HepG2 (cell line): ENCODE results near the gene NOG. TPM values are rescaled to one million over a fixed set of nuclear protein-coding genes. Genes with fewer than 3 reads are reported as not detected.

ENCODE experiments used
- ATAC-seq: fragments of 200-7000 bp; cut with Tn5 transposase; 3 replicates; pipeline ENCODE4 v1.9.1; 2020; ENCODE audit warnings: mild to moderate bottlenecking, moderate library complexity
- BruUV-seq: library from RNA; stranded (reverse); fragments of 400-500 nt; replicated peaks from 2 replicates; lab custom pipeline; 2021; lab: Mats Ljungman, UMichigan
- CTCF ChIA-PET: fragments of 300-600 bp; formaldehyde crosslinking; extraction: SDS; loops from one replicate; lab custom pipeline; 2021; ENCODE audit warnings: low total read pairs, inconsistent platforms, low intra/inter-chr PET ratio; lab: Yijun Ruan, JAX
- POLR2A ChIA-PET: fragments of 350-600 bp; sonication (Branson Sonifier 250); formaldehyde crosslinking; loops from one replicate; lab custom pipeline; 2020; ENCODE audit warnings: antibody characterized with exemption, inconsistent platforms; lab: Yijun Ruan, JAX
- DNase-seq: peaks from one replicate; pipeline ENCODE4 v3.0.0-alpha.2; 2015; ENCODE audit warnings: low spot score
- FAIRE-seq: peaks from 3 replicates; lab custom pipeline; 2011; peaks lifted over from hg19 to GRCh38; lab: Jason Lieb, UNC
- H2AFZ ChIP-seq: one replicate; pipeline ENCODE4 v1.6.1; 2011; ENCODE audit warnings: low read length, inconsistent platforms
- H3K27ac ChIP-seq: fragments of 300-600 bp; 3 replicates; pipeline ENCODE4 v1.8.0; 2011; ENCODE audit warnings: mixed run types, mild to moderate bottlenecking, mixed read lengths, low read length, inconsistent platforms; ENCODE audit not compliant: insufficient read depth; ENCODE audit errors: extremely low read length
- H3K27me3 ChIP-seq, 2 experiments: fragments of 200-600 bp in 1 of 2; 2 replicates in 1 of 2; 3 replicates in 1 of 2; pipeline versions ENCODE4 v1.6.0 to v1.8.0; 2011; ENCODE audit warnings: low read length in 2 of 2, mild to moderate bottlenecking in 2 of 2, moderate library complexity in 2 of 2, inconsistent platforms in 1 of 2; ENCODE audit not compliant: insufficient read depth in 2 of 2, control insufficient read depth in 1 of 2
- H3K36me3 ChIP-seq, 2 experiments: fragments of 200-600 bp in 1 of 2; replicated peaks in 1 of 2; 2 replicates in 1 of 2; 3 replicates in 1 of 2; pipeline versions ENCODE4 v1.5.1 to v1.8.0; 2011; ENCODE audit warnings: low read length in 2 of 2, inconsistent platforms in 1 of 2; ENCODE audit not compliant: insufficient read depth in 2 of 2, control insufficient read depth in 1 of 2
- H3K4me1 ChIP-seq: 2 replicates; pipeline ENCODE4 v1.5.1; 2012; ENCODE audit warnings: low read length, inconsistent platforms; ENCODE audit not compliant: insufficient read depth
- H3K4me2 ChIP-seq: 2 replicates; pipeline ENCODE4 v1.6.0; 2011; ENCODE audit warnings: low read depth, low read length, inconsistent platforms
- H3K4me3 ChIP-seq, 3 experiments: fragments of 200-600 bp in 1 of 3; sonication (generic), shearing (Covaris generic) in 1 of 3; replicated peaks in 1 of 3; 2 replicates each; pipeline ENCODE4 v1.5.1; 2011 to 2016; ENCODE audit warnings: low read length in 3 of 3, inconsistent platforms in 2 of 3, low read depth in 2 of 3, mild to moderate bottlenecking in 2 of 3, control low read depth in 1 of 3, mixed read lengths in 1 of 3; ENCODE audit not compliant: insufficient read depth in 1 of 3
- H3K79me2 ChIP-seq: one replicate; pipeline ENCODE4 v1.6.1; 2011; ENCODE audit warnings: low read length, inconsistent platforms; ENCODE audit not compliant: insufficient read depth
- H3K9ac ChIP-seq: 2 replicates; pipeline ENCODE4 v1.6.0; 2011; ENCODE audit warnings: mild to moderate bottlenecking, low read depth, low read length, inconsistent platforms; ENCODE audit not compliant: insufficient read depth
- H3K9me3 ChIP-seq: 2 replicates; pipeline ENCODE4 v1.5.1; 2012; ENCODE audit warnings: mild to moderate bottlenecking, low read length
- H4K20me1 ChIP-seq: 2 replicates; pipeline ENCODE4 v1.6.0; 2011; ENCODE audit warnings: inconsistent platforms, mild to moderate bottlenecking, low read length, moderate library complexity; ENCODE audit not compliant: insufficient read depth
- AHR ChIP-seq: IDR thresholded peaks from 2 replicates; pipeline ENCODE4 v1.6.1; 2018; ENCODE audit warnings: missing genetic modification reagents, missing compliant biosample characterization
- CREM ChIP-seq, 2 experiments: sonication (generic) in 1 of 2; formaldehyde crosslinking in 1 of 2; IDR thresholded peaks; 2 replicates each; pipeline versions ENCODE4 v1.4.0 to v1.6.1; 2016 to 2020; ENCODE audit warnings: antibody characterized with exemption in 1 of 2, mild to moderate bottlenecking in 1 of 2, missing genetic modification reagents in 1 of 2
- FLYWCH1 ChIP-seq: sonication (generic); formaldehyde crosslinking; IDR thresholded peaks from 2 replicates; pipeline ENCODE4 v1.8.1; 2023; ENCODE audit warnings: mild to moderate bottlenecking, missing genetic modification reagents
- LRRFIP1 ChIP-seq: sonication (generic); formaldehyde crosslinking; conservative IDR thresholded peaks from 2 replicates; pipeline ENCODE4 v1.4.0; 2020; ENCODE audit warnings: missing genetic modification reagents
- MATR3 ChIP-seq: sonication (generic); formaldehyde crosslinking; IDR thresholded peaks from 2 replicates; pipeline ENCODE4 v1.4.0; 2020; ENCODE audit warnings: missing genetic modification reagents
- MLLT10 ChIP-seq: sonication (generic); formaldehyde crosslinking; IDR thresholded peaks from 2 replicates; pipeline ENCODE4 v1.4.0; 2020; ENCODE audit warnings: missing genetic modification reagents
- MYNN ChIP-seq: sonication (generic); formaldehyde crosslinking; IDR thresholded peaks from 2 replicates; pipeline ENCODE4 v1.4.0; 2020; ENCODE audit warnings: mild to moderate bottlenecking, low read depth, missing genetic modification reagents
- NCOA2 ChIP-seq: sonication (generic); formaldehyde crosslinking; IDR thresholded peaks from 2 replicates; pipeline ENCODE4 v1.8.0; 2022; ENCODE audit warnings: inconsistent platforms
- NCOR1 ChIP-seq: fragments of 200-600 bp; sonication (generic); IDR thresholded peaks from 2 replicates; pipeline ENCODE4 v1.7.0; 2017; ENCODE audit warnings: antibody characterized with exemption, low read length, borderline replicate concordance
- PATZ1 ChIP-seq: sonication (generic); formaldehyde crosslinking; IDR thresholded peaks from 2 replicates; pipeline ENCODE4 v1.4.0; 2020; ENCODE audit warnings: missing genetic modification reagents
- SMC3 ChIP-seq: IDR thresholded peaks from 2 replicates; pipeline ENCODE4 v1.6.1; 2011; ENCODE audit warnings: low read length, improper control_type of control experiment
- SMYD3 ChIP-seq: sonication (generic); formaldehyde crosslinking; IDR thresholded peaks from 2 replicates; pipeline ENCODE4 v1.8.1; 2023; ENCODE audit warnings: mild to moderate bottlenecking, missing genetic modification reagents
- TARDBP ChIP-seq: sonication (generic); formaldehyde crosslinking; IDR thresholded peaks from 2 replicates; pipeline ENCODE4 v1.8.0; 2022; ENCODE audit warnings: mild to moderate bottlenecking, missing genetic modification reagents
- ZNF234 ChIP-seq: sonication (generic); formaldehyde crosslinking; conservative IDR thresholded peaks from 2 replicates; pipeline ENCODE4 v1.5.1; 2020; ENCODE audit warnings: mild to moderate bottlenecking, missing genetic modification reagents
- ZNF280B ChIP-seq: sonication (generic); formaldehyde crosslinking; IDR thresholded peaks from 2 replicates; pipeline ENCODE4 v1.5.0; 2020; ENCODE audit warnings: missing genetic modification reagents, mild to moderate bottlenecking, borderline replicate concordance
- ZNF782 ChIP-seq: sonication (generic); formaldehyde crosslinking; IDR thresholded peaks from 2 replicates; pipeline ENCODE4 v1.4.0; 2020; ENCODE audit warnings: missing genetic modification reagents, mild to moderate bottlenecking, borderline replicate concordance
- WGBS: methylation state at CpG from one replicate; pipeline ENCODE4 v1.1.6; 2017; ENCODE audit warnings: low lambda C conversion rate; 5-methylcytosine and 5-hydroxymethylcytosine counted together
- in situ Hi-C: cut with HindIII; loops from 2 replicates; pipeline ENCODE4 v1.10.0; 2017; ENCODE audit warnings: low pct_unique_long_range_greater_than_20kb; ENCODE audit not compliant: extremely low pct_ligation_motif_present
- intact Hi-C: fragments of 100-400 bp; cut with micrococcal nuclease; formaldehyde crosslinking; loops from one replicate; pipeline ENCODE4 v1.10.0; 2022; ENCODE audit not compliant: unreplicated experiment
- polyA plus RNA-seq, 8 experiments: library from polyadenylated mRNA; depleted of rRNA in 3 of 8; stranded (reverse) in 7 of 8; unstranded in 1 of 8; fragments of >200 nt; fragmentation: Illumina TruSeq in 4 of 8; extraction: Trizol in 4 of 8; gene quantifications; 2 replicates each; pipeline versions ENCODE4 v1.2.1 to v1.2.3, GENCODE V29; 2011 to 2016; ENCODE audit warnings: low read depth in 4 of 8, missing spikeins in 1 of 8, mixed read lengths in 1 of 8; ENCODE audit not compliant: insufficient read depth in 1 of 8
- total RNA-seq, 5 experiments: library from RNA; depleted of rRNA; stranded (reverse); fragments of >200 nt; fragmentation: Illumina TruSeq; extraction: Trizol; gene quantifications; 2 replicates each; pipeline ENCODE4 v1.2.3, GENCODE V29; 2016; ENCODE audit warnings: low read depth in 1 of 5
- TF ChIP-seq, protein P1 (sequence below): sonication (generic); IDR thresholded peaks from 2 replicates; pipeline ENCODE4 v1.6.1; 2016; ENCODE audit warnings: low read depth, borderline replicate concordance
- TF ChIP-seq, protein P2 (sequence below): sonication (generic); formaldehyde crosslinking; IDR thresholded peaks from 2 replicates; pipeline ENCODE4 v1.8.0; 2022; ENCODE audit warnings: missing genetic modification reagents, mild to moderate bottlenecking, borderline replicate concordance

The NOG gene
- total and polyA plus RNA-seq, 2 of the 13 experiments (the other 11 are each of a cell fraction or from before 2014, with no cell fraction given): not detected

GRCh38 chr17:56557682-56558081, 35.8 kb upstream of the NOG start:
- Histone ChIP-seq H3K9ac (no peak overlapping the region), H4K20me1 (no peaks in the 10 kb centered on the region), H3K27me3 (no peaks in the 10 kb centered on the region; a peak in 2 of 5 replicates), H3K36me3 (no peaks in the 10 kb centered on the region), H3K9me3 (no peaks in the 10 kb centered on the region), H3K27ac (no peak overlapping the region), H3K4me1 (no peaks in the 10 kb centered on the region), H3K4me2 (no peak overlapping the region), H3K79me2 (no peaks in the 10 kb centered on the region), H2AFZ (no peak overlapping the region), H3K4me3 (no peak overlapping the region)
- POLR2A ChIA-PET: no interaction called here
- intact Hi-C loops (no loop called here), in situ Hi-C loops (no loop called here)
- FAIRE-seq (no peak), DNase-seq (no peak), ATAC-seq (no peak)
- CTCF ChIA-PET: no interaction called here
- BruUV-seq: no TSS peak
- 36% methylated on average over 6 of the region's 8 CpGs for WGBS
- TF ChIP-seq, protein P1, sequence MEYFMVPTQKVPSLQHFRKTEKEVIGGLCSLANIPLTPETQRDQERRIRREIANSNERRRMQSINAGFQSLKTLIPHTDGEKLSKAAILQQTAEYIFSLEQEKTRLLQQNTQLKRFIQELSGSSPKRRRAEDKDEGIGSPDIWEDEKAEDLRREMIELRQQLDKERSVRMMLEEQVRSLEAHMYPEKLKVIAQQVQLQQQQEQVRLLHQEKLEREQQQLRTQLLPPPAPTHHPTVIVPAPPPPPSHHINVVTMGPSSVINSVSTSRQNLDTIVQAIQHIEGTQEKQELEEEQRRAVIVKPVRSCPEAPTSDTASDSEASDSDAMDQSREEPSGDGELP: no peak
- TF ChIP-seq NCOR1 (no peak), ZNF234 (CRISPR knock-in tag) (no peak), ZNF280B (CRISPR knock-in tag) (no peak), MATR3 (CRISPR knock-in tag) (no peak), SMC3 (no peak), CREM (IDR thresholded peaks at IDR 0.05) (no peak), CREM (CRISPR knock-in tag; IDR thresholded peaks at IDR 0.05) (no peak), MYNN (no peak), TARDBP (no peak), SMYD3 (CRISPR knock-in tag) (no peak), LRRFIP1 (CRISPR knock-in tag) (no peak), FLYWCH1 (no peak), MLLT10 (CRISPR knock-in tag) (no peak), PATZ1 (CRISPR knock-in tag) (no peak), NCOA2 (no peak), AHR (CRISPR knock-in tag) (no peak), ZNF782 (CRISPR knock-in tag) (no peak)
- TF ChIP-seq, protein P2, sequence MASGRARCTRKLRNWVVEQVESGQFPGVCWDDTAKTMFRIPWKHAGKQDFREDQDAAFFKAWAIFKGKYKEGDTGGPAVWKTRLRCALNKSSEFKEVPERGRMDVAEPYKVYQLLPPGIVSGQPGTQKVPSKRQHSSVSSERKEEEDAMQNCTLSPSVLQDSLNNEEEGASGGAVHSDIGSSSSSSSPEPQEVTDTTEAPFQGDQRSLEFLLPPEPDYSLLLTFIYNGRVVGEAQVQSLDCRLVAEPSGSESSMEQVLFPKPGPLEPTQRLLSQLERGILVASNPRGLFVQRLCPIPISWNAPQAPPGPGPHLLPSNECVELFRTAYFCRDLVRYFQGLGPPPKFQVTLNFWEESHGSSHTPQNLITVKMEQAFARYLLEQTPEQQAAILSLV (CRISPR knock-in tag): no peak
